Left colon (tissue), 2 donors: ENCODE results near the gene CRLF2. TPM values are rescaled to one million over a fixed set of nuclear protein-coding genes. Genes with fewer than 3 reads are reported as not detected.

Experiments used
- ATAC-seq: fragments of 200-7000 bp; cut with Tn5 transposase; one replicate; pipeline ENCODE4 v1.9.1; 2020; ENCODE audit warnings: mild to moderate bottlenecking, moderate library complexity
- DNase-seq, 2 donors: peaks; one replicate each; pipeline ENCODE4 v3.0.0-alpha.2; 2020
- intact Hi-C, 2 donors: fragments of 100-400 bp; cut with DNase I in 1 of 2; cut with micrococcal nuclease in 1 of 2; formaldehyde crosslinking; loops; one replicate each; pipeline versions ENCODE4 v1.11.2 to v1.14.0; 2022; cut with DNase I, micrococcal nuclease
- total RNA-seq, 2 donors: library from RNA; stranded (reverse); fragmentation: NEBNext Ultra II Directional; extraction: Animal tissue kit (Norgen Biotek cat#: 25700); gene quantifications; one replicate each; pipeline ENCODE4 v1.2.1, GENCODE V29; 2021
- donor health status: DM: no; HTN: no; CAD: no.
- donor health status: DM: yes; HTN: yes; CAD: no.

The CRLF2 gene
- total RNA-seq, 2 donors from 2014 or later = 0.18 to 0.28 TPM

- ATAC-seq = no peak
- DNase-seq = no peak
- intact Hi-C loops = no loop called here
Observed at GRCh38 chrX:1147611-1148515, 64.6 kb downstream of the CRLF2 start.

DNA sequence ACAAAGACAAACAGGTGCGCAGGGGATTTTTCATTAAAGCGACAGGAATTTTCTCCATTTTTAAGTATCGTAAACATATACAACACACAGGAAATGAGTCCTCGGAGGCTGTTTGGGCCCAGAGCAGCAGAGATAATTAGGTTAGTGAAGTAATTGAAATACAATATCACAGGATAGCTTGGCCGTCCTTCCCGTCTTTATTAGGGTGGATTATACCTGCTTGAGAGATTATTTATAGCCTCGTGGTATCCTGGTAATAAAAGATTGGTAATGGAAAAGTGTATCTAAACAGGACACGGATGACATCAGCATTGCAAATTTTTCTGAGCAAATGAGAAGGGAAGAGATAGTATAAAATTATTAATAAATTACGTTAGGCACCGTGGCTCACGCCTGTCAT lies 68.2 kb downstream of the CRLF2 start:
- no peak for DNase-seq
- intact Hi-C loops = no loop called here
- no peak for ATAC-seq

Other genes starting within 250 kb of the CRLF2 start
- 1 to 10 TPM; 1.6 to 4.8 TPM for gene CSF2RA, start 56.2 kb upstream of the CRLF2 start, total RNA-seq
- gene IL3RA, start 124.1 kb upstream of the CRLF2 start, total RNA-seq = 1 to 10 TPM; 3.9 to 9.4 TPM
- 100 to 1,000 TPM; 452 to 482 TPM for gene SLC25A6, start 179.5 kb upstream of the CRLF2 start, total RNA-seq
- gene ASMTL, start 240.3 kb upstream of the CRLF2 start, total RNA-seq = 10 to 100 TPM; 14.6 to 19.9 TPM